AG09309 (cell line): Measurements from ENCODE around the gene KIF2C.

Experiments
- DNase-seq: peaks from one replicate; pipeline ENCODE4 v3.0.0-alpha.2; 2010; ENCODE audit warnings: low read depth
- H3K4me3 ChIP-seq: 2 replicates; pipeline ENCODE4 v1.5.1; 2011; ENCODE audit warnings: mild to moderate bottlenecking, low read depth, low read length, moderate library complexity; ENCODE audit not compliant: control insufficient read depth
- TF ChIP-seq, protein P1 (sequence below): IDR thresholded peaks from 2 replicates; pipeline ENCODE4 v1.5.1; 2011; ENCODE audit warnings: mild to moderate bottlenecking, low read depth, low read length, inconsistent platforms; ENCODE audit not compliant: insufficient read depth, control insufficient read depth; ENCODE audit errors: missing control alignments

KIF2C gene

GRCh38 chr1:44817307-44817706 lies 77.7 kb downstream of the KIF2C start:
- no peak for DNase-seq
- H3K4me3 ChIP-seq: no peak overlapping the region
- TF ChIP-seq, protein P1, sequence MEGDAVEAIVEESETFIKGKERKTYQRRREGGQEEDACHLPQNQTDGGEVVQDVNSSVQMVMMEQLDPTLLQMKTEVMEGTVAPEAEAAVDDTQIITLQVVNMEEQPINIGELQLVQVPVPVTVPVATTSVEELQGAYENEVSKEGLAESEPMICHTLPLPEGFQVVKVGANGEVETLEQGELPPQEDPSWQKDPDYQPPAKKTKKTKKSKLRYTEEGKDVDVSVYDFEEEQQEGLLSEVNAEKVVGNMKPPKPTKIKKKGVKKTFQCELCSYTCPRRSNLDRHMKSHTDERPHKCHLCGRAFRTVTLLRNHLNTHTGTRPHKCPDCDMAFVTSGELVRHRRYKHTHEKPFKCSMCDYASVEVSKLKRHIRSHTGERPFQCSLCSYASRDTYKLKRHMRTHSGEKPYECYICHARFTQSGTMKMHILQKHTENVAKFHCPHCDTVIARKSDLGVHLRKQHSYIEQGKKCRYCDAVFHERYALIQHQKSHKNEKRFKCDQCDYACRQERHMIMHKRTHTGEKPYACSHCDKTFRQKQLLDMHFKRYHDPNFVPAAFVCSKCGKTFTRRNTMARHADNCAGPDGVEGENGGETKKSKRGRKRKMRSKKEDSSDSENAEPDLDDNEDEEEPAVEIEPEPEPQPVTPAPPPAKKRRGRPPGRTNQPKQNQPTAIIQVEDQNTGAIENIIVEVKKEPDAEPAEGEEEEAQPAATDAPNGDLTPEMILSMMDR: no peak
